ENCODE measurements around the gene ATP10A. TPM values are rescaled to one million over a fixed set of nuclear protein-coding genes. Genes with fewer than 3 reads are reported as not detected.

The ATP10A gene
- polyA plus RNA-seq, 1 donor (not counting 4 experiments of a cell fraction or from before 2014, with no cell fraction given) = not detected

DNA sequence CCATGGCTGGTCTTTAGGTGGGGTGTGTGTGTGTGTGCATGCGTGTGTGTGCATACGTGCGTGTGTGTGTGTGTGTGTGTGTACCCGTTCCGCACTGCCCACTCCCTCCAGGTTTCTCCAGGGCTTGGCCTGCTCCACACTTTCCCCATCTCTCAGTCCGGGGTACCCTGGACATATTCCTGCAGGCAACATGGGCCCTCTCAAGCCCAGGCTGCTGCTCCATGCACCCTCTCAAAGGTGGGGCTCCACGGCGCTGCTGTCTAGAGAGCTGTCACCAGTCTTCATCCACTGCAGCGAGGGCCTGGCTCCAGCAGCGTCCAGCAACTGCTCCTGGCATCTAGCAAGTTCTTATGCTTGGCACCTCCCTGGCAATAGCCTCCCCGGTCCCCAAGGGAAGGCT lies 86.1 kb downstream of the ATP10A start:
- no peak overlapping the region for H3K9ac ChIP-seq (ENCODE audit: control insufficient read depth, extremely low read depth, insufficient read depth, low read length)
- no peaks in the 10 kb centered on the region for H3K27me3 ChIP-seq (ENCODE audit: control insufficient read depth, extremely low read depth, insufficient read depth, low read length)
- no peak overlapping the region for H3K4me2 ChIP-seq (ENCODE audit: control insufficient read depth, extremely low read depth, insufficient read depth, low read depth, low read length)
- no peaks in the 10 kb centered on the region for H3K4me1 ChIP-seq (ENCODE audit: control insufficient read depth, extremely low read depth, insufficient read depth, low read length)
- H3K9me1 ChIP-seq (ENCODE audit: control insufficient read depth, extremely low read depth, insufficient read depth, low read length) = no peaks in the 10 kb centered on the region
- FAIRE-seq (no peak), DNase-seq (ENCODE audit: low read depth, low spot score) (no peak)
- no peaks in the 10 kb centered on the region for H3K36me3 ChIP-seq (ENCODE audit: control insufficient read depth in 2 of 2, extremely low read depth in 1 of 2, insufficient read depth in 2 of 2, low read length in 2 of 2)
- H3K4me3 ChIP-seq (ENCODE audit: control insufficient read depth in 2 of 3, extremely low read depth in 1 of 3, insufficient read depth in 2 of 3, low read depth in 1 of 3, low read length in 3 of 3) = no peak overlapping the region
- dilution Hi-C loops (cut with MboI; ENCODE audit: extremely low pct_ligation_motif_present, low sequenced_read_pairs) = no loop called here
- H2AFZ ChIP-seq (ENCODE audit: control insufficient read depth, low read length) = no peak overlapping the region
- no peaks in the 10 kb centered on the region for H3K79me2 ChIP-seq (ENCODE audit: control insufficient read depth, insufficient read depth, low read length)
- peaks cover 6% of the 10 kb centered on the region for H3K9me3 ChIP-seq (ENCODE audit: control insufficient read depth, low read depth, low read length)
- no peak overlapping the region for H3K27ac ChIP-seq (ENCODE audit: control insufficient read depth, insufficient read depth, low read length)
- no peak for TF ChIP-seq EZH2 (IDR thresholded peaks at IDR 0.05; ENCODE audit: low read length)
- TF ChIP-seq, protein P1, sequence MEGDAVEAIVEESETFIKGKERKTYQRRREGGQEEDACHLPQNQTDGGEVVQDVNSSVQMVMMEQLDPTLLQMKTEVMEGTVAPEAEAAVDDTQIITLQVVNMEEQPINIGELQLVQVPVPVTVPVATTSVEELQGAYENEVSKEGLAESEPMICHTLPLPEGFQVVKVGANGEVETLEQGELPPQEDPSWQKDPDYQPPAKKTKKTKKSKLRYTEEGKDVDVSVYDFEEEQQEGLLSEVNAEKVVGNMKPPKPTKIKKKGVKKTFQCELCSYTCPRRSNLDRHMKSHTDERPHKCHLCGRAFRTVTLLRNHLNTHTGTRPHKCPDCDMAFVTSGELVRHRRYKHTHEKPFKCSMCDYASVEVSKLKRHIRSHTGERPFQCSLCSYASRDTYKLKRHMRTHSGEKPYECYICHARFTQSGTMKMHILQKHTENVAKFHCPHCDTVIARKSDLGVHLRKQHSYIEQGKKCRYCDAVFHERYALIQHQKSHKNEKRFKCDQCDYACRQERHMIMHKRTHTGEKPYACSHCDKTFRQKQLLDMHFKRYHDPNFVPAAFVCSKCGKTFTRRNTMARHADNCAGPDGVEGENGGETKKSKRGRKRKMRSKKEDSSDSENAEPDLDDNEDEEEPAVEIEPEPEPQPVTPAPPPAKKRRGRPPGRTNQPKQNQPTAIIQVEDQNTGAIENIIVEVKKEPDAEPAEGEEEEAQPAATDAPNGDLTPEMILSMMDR (optimal IDR thresholded peaks at IDR 0.05 in 1 of 3, IDR thresholded peaks at IDR 0.05 in 1 of 3, conservative IDR thresholded peaks at IDR 0.05 in 1 of 3; ENCODE audit: extremely low read depth in 1 of 3, insufficient read depth in 2 of 3, low read length in 3 of 3) = no peak
- no peaks in the 10 kb centered on the region for H4K20me1 ChIP-seq (ENCODE audit: control insufficient read depth, extremely low read depth, insufficient read depth, low read length)

DNA sequence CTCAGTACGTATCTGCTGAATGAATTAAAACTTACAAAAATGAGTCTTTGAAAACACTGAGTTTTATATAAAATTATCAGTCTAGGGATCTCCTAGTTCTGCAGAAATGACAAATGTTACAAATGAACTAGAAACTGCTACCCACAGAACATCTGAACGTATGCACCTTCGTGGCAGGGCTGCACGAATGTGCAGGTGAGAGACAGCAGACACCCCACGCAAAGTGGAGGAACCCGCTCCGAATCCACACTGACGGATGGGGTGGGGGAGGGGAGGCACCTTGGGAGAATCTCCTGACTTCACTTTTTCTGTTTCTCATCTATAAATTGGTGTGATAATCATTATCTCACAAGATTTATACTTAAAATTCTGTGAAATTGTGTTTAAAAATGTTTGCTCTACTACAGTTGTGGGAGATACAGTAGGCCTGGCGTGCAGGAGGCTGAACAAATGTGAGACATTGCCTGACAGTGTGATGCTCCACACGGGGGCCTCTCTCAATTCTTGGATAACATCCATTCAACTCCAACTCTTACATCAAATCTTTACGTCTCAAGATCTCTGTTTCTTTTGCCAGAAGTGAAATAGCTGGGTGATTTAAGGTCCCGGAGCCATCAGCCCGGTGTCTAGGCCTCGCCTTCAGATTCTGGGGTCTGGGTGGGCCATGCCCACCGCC lies 86.9 kb downstream of the ATP10A start:
- Histone ChIP-seq H3K36me3 (ENCODE audit: control insufficient read depth in 2 of 2, extremely low read depth in 1 of 2, insufficient read depth in 2 of 2, low read length in 2 of 2) (no peaks in the 10 kb centered on the region), H3K4me1 (ENCODE audit: control insufficient read depth, extremely low read depth, insufficient read depth, low read length) (no peaks in the 10 kb centered on the region), H3K79me2 (ENCODE audit: control insufficient read depth, insufficient read depth, low read length) (no peaks in the 10 kb centered on the region), H3K27ac (ENCODE audit: control insufficient read depth, insufficient read depth, low read length) (no peak overlapping the region), H3K9ac (ENCODE audit: control insufficient read depth, extremely low read depth, insufficient read depth, low read length) (no peak overlapping the region), H2AFZ (ENCODE audit: control insufficient read depth, low read length) (no peak overlapping the region), H3K4me2 (ENCODE audit: control insufficient read depth, extremely low read depth, insufficient read depth, low read depth, low read length) (no peak overlapping the region), H3K9me1 (ENCODE audit: control insufficient read depth, extremely low read depth, insufficient read depth, low read length) (no peaks in the 10 kb centered on the region), H3K4me3 (ENCODE audit: control insufficient read depth in 2 of 3, extremely low read depth in 1 of 3, insufficient read depth in 2 of 3, low read depth in 1 of 3, low read length in 3 of 3) (no peak overlapping the region), H3K9me3 (ENCODE audit: control insufficient read depth, low read depth, low read length) (peaks cover 6% of the 10 kb centered on the region), H4K20me1 (ENCODE audit: control insufficient read depth, extremely low read depth, insufficient read depth, low read length) (no peaks in the 10 kb centered on the region), H3K27me3 (ENCODE audit: control insufficient read depth, extremely low read depth, insufficient read depth, low read length) (no peaks in the 10 kb centered on the region)
- FAIRE-seq = no peak
- TF ChIP-seq EZH2 (IDR thresholded peaks at IDR 0.05; ENCODE audit: low read length) = no peak
- TF ChIP-seq, protein P1 (optimal IDR thresholded peaks at IDR 0.05 in 1 of 3, IDR thresholded peaks at IDR 0.05 in 1 of 3, conservative IDR thresholded peaks at IDR 0.05 in 1 of 3; ENCODE audit: extremely low read depth in 1 of 3, insufficient read depth in 2 of 3, low read length in 3 of 3) = no peak
- DNase-seq (ENCODE audit: low read depth, low spot score) = no peak
- dilution Hi-C loops (cut with MboI; ENCODE audit: extremely low pct_ligation_motif_present, low sequenced_read_pairs) = no loop called here
